Endothelial cell (in vitro differentiated cells): Measurements from ENCODE around the gene ITK. TPM values are rescaled to one million over a fixed set of nuclear protein-coding genes. Genes with fewer than 3 reads are reported as not detected.

ENCODE experiments used
- DNase-seq: peaks from one replicate; pipeline ENCODE4 v3.0.0; 2021; ENCODE audit warnings: low spot score
- H3K27ac Mint-ChIP-seq: one replicate; pipeline ENCODE4 v1.8.0; 2021; ENCODE audit warnings: mixed read lengths, inconsistent platforms; ENCODE audit not compliant: unreplicated experiment
- H3K27me3 Mint-ChIP-seq: one replicate; pipeline ENCODE4 v1.8.0; 2021; ENCODE audit warnings: mild to moderate bottlenecking, moderate library complexity, mixed read lengths, inconsistent platforms; ENCODE audit not compliant: unreplicated experiment
- H3K36me3 Mint-ChIP-seq: one replicate; pipeline ENCODE4 v1.8.0; 2021; ENCODE audit warnings: mild to moderate bottlenecking, low read depth, mixed read lengths, inconsistent platforms; ENCODE audit not compliant: unreplicated experiment
- H3K4me1 Mint-ChIP-seq: one replicate; pipeline ENCODE4 v1.8.0; 2021; ENCODE audit warnings: mild to moderate bottlenecking, mixed read lengths, inconsistent platforms; ENCODE audit not compliant: unreplicated experiment
- H3K4me3 Mint-ChIP-seq: one replicate; pipeline ENCODE4 v1.8.0; 2021; ENCODE audit warnings: mild to moderate bottlenecking, mixed read lengths, inconsistent platforms; ENCODE audit not compliant: unreplicated experiment
- H3K9me3 Mint-ChIP-seq: one replicate; pipeline ENCODE4 v1.8.0; 2021; ENCODE audit warnings: mixed read lengths, inconsistent platforms; ENCODE audit not compliant: unreplicated experiment
- total RNA-seq: library from RNA; stranded (reverse); fragmentation: NEBNext Ultra II Directional; extraction: Animal tissue kit (Norgen Biotek cat#: 25700); gene quantifications from one replicate; pipeline ENCODE4 v1.2.1, GENCODE V29; 2021; ENCODE audit not compliant: unreplicated experiment
- TF ChIP-seq, protein P1 (sequence below): fragments of 200-600 bp; sonication (generic); IDR thresholded peaks from one replicate; pipeline ENCODE4 v1.5.0; 2021; ENCODE audit warnings: antibody characterized with exemption; ENCODE audit not compliant: unreplicated experiment

ITK gene
- total RNA-seq, 1 donor from 2014 or later, result not detected

DNA sequence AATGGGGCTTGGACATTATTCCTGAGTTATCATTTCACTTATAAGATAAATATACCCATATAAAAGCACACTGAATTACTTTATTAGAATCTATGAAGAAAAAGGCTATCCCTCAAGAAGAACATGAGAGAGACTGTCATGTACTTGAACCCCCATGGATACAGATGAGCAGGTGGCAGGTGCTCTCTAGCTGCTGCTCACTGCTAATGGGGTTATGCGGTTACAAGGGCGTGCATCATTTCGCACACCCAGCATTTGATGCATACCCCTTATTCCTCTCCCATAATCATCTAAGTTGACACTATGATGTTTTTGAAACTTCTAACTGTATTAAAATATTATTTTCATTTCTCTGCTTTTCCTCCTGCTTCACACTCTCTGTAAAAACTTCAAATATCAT is 16.4 kb downstream of the ITK start:
- Mint-ChIP-seq H3K27ac (no peak overlapping the region), H3K36me3 (no peaks in the 10 kb centered on the region), H3K4me3 (no peak overlapping the region), H3K9me3 (no peaks in the 10 kb centered on the region), H3K27me3 (peaks cover 2% of the 10 kb centered on the region), H3K4me1 (no peaks in the 10 kb centered on the region)
- TF ChIP-seq, protein P1, sequence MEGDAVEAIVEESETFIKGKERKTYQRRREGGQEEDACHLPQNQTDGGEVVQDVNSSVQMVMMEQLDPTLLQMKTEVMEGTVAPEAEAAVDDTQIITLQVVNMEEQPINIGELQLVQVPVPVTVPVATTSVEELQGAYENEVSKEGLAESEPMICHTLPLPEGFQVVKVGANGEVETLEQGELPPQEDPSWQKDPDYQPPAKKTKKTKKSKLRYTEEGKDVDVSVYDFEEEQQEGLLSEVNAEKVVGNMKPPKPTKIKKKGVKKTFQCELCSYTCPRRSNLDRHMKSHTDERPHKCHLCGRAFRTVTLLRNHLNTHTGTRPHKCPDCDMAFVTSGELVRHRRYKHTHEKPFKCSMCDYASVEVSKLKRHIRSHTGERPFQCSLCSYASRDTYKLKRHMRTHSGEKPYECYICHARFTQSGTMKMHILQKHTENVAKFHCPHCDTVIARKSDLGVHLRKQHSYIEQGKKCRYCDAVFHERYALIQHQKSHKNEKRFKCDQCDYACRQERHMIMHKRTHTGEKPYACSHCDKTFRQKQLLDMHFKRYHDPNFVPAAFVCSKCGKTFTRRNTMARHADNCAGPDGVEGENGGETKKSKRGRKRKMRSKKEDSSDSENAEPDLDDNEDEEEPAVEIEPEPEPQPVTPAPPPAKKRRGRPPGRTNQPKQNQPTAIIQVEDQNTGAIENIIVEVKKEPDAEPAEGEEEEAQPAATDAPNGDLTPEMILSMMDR, result no peak
- no peak for DNase-seq

DNA sequence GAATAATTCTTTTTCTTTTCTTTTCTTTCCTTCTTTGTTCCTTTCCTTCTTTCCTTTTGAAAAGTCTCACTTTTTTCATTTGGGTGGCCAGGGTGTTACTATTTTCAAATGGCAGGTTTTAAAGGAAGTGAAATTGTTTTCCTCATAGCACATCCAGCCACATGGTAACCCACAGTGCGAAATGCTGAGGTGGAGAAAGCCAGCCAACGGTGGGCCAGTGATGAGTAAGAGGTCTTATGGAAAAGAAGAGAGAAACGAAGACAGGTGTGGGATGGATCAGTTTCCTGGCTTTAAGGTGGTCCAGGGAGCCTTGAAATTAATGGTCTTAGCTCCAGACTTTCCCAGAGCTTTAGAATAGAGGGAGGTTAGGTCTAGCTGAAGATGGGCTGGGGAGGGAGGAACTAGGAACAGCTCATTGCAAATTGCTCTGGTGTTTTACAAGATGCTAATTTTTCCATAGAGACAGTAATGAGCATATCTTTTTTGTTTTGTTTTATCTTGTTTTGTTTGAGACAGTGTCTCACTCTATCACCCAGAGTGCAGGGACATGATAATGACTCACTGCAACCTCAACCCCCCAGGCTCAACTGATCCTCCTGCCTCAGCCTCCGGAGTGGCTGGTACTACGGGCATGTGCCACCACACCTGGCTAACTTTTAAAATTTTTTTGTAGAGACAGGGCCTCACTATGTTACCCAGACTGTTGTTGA is 17.8 kb downstream of the ITK start:
- Mint-ChIP-seq H3K4me1 (no peaks in the 10 kb centered on the region), H3K27ac (no peak overlapping the region), H3K9me3 (no peaks in the 10 kb centered on the region), H3K4me3 (no peak overlapping the region), H3K36me3 (no peaks in the 10 kb centered on the region), H3K27me3 (peaks cover 2% of the 10 kb centered on the region)
- DNase-seq, result no peak
- TF ChIP-seq, protein P1, result no peak

DNA sequence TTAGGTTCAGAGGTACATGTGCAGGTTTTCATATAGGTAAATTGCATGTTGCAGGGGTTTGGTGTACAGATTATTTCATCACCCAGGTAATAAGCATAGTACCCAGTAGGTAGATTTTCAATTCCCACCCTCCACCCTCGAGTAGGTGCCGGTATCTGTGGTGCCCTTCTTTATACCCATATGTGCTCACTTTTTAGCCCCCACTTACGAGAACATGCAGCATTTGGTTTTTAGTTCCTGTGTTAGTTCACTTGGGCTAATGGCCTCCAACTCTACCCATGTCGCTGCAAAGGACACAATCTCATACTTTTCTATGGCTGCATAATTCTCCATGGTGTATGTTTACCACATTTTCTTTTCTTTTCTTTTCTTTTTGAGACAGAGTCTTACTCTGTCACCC is 21.2 kb downstream of the ITK start:
- peaks cover 2% of the 10 kb centered on the region for H3K27me3 Mint-ChIP-seq
- H3K27ac Mint-ChIP-seq, result no peak overlapping the region
- no peaks in the 10 kb centered on the region for H3K9me3 Mint-ChIP-seq
- no peak overlapping the region for H3K4me3 Mint-ChIP-seq
- TF ChIP-seq, protein P1, result no peak
- no peaks in the 10 kb centered on the region for H3K4me1 Mint-ChIP-seq
- no peaks in the 10 kb centered on the region for H3K36me3 Mint-ChIP-seq
- no peak for DNase-seq

DNA sequence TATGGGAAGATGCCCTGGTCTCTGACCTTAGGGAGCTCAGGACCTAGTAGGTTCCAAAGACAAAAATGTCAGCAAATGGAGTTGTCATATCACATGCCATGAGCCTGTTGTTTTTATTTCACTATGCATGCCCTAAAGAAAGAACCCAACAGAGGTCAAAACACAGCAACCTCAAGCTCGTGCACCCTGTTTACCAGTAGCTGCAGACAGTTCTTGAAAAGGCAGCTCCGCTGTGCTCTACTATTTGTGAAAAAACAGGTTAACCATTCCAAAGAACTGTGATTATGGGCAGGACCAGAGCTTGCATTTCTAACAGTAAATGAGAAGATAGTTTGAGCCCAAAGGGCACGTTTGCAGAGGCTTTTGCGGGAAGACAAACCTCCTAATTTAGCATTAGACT is 22.8 kb downstream of the ITK start:
- H3K36me3 Mint-ChIP-seq, result no peaks in the 10 kb centered on the region
- peaks cover 2% of the 10 kb centered on the region for H3K27me3 Mint-ChIP-seq
- no peaks in the 10 kb centered on the region for H3K4me1 Mint-ChIP-seq
- H3K27ac Mint-ChIP-seq, result no peak overlapping the region
- TF ChIP-seq, protein P1, result no peak
- no peak for DNase-seq
- no peak overlapping the region for H3K4me3 Mint-ChIP-seq
- no peaks in the 10 kb centered on the region for H3K9me3 Mint-ChIP-seq

DNA sequence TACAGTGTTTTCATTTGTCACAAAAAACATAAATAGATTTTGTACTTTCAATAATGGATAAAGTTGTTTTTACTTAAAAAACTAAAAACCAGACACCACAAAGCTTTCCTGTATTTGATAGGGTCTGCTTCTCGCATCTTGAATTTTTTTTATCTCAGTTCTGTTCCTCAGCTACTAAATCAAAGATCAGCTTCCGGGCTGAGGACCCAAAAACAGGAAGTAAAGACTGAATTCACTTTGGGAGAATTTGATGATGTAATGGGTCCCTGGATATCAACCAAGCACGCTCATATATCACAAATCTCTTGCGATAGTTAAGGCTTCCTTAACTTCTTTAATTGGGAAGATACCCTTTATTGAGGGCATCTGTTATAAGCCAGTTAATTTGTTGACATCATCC is 24.1 kb downstream of the ITK start:
- DNase-seq, result no peak
- no peak overlapping the region for H3K27ac Mint-ChIP-seq
- no peak overlapping the region for H3K4me3 Mint-ChIP-seq
- no peaks in the 10 kb centered on the region for H3K4me1 Mint-ChIP-seq
- no peaks in the 10 kb centered on the region for H3K9me3 Mint-ChIP-seq
- TF ChIP-seq, protein P1, result no peak
- H3K36me3 Mint-ChIP-seq, result no peaks in the 10 kb centered on the region
- H3K27me3 Mint-ChIP-seq, result no peaks in the 10 kb centered on the region
